ENCODE results near the gene PPAN. TPM values are rescaled to one million over a fixed set of nuclear protein-coding genes. Genes with fewer than 3 reads are reported as not detected.
A peak's percentile ranks its signal among the peaks of the same experiment; 100 is the strongest.

The PPAN gene
- total and polyA plus RNA-seq, 10 donors, result 26.8 to 90.2 (median 47.2) TPM

DNA sequence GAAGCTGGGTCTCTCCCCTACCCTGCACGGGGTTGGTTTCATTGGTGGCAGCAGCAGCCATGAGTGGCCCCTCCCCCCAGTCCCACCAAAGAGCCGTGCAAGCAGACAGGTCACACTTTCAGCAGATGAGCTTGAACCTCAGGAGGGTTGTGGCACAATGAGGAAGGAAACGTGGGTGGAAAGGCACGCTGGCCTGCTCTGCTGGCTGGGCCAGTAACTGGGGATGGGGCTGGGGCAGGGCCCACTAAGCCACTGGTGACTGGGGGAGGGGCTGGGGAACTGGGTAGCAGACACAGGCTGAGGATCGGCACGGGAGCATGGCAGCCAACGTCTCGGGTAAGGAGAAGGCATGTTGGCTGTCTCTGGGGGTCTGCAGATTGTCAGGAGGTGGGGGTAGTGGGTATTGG is 5.2 kb downstream of the PPAN start, which contains the start of gene P2RY11:
Gene P2RY11, plus strand, starts transcription at position 289 of the 407 bp plus-strand sequence. Its CDS starts 29 bp downstream, at position 318.
- peak within 1 kb of the TSS; percentile 35 to 87 (median 63) for H3K27ac ChIP-seq
- peak; percentile 86 for DNase-seq
- intact Hi-C loops (cut with DNase I; ENCODE audit: low total_unique reads), result loop anchor here (10.0 kb wide), 1 partner anchor 143 kb away; the partner anchor contains the start of gene MRPL4
- peaks cover 29 to 100% (median 67%) of the 10 kb centered on the region in 6 donors for H3K4me1 ChIP-seq
- no peaks in the 10 kb centered on the region for H3K9me3 ChIP-seq
- TF ChIP-seq POLR2AphosphoS5 (IDR thresholded peaks at IDR 0.05), result peak; percentile 69 to 85 (median 75)
- no peak for TF ChIP-seq POLR2A (IDR thresholded peaks at IDR 0.05)
- H3K4me3 ChIP-seq, result peak within 1 kb of the TSS in 6 of 8 donors; percentile 16 to 60 (median 22)
- no peaks in the 10 kb centered on the region for H3K27me3 ChIP-seq (replicated peaks in 1 of 7)
- WGBS, 5 donors, result 18 to 36% (median 26%) methylated on average over 7 to 8 of the region's 8 CpGs
- H3K36me3 ChIP-seq, result peaks cover 9 to 76% (median 72%) of the 10 kb centered on the region in 6 donors

DNA sequence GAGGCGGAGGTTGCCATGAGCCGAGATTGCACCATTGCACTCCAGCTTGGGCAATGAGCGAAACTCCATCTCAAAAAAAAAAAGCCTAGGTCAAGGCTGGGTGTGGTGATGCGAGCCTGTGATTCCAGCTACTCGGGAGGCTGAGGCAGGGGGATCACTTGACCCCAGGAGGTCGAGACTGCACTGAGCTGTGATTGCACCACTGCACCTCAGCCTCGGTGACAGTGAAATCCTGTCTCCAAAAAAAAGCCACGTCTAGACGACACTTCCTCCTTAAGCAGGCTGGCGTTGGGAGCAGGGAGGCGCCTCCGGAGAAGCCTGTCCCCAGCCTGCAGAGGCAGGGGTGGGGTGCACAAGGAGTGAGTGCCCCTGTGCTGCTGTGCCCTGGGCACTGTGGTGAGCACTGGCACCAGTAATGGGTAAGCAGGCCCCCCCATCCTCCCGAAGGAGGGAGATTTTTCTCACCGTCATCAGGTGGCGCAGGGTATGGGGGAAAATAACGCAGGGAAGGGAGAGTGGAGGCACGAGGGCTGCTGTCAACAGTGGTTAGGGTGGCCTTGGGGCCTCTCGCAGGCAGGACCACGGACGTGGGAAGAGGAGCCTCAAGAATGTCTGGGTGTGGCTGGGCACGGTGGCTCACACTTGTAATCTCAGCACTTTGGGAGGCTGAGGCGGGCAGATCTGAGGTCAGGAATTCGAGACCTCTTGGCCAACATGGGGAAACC is 6.0 kb downstream of the PPAN start:
- 25 to 51% (median 32%) methylated on average over 21 to 23 of the region's 23 CpGs for WGBS, 5 donors
- Histone ChIP-seq H3K27me3 (replicated peaks in 1 of 7) (no peaks in the 10 kb centered on the region), H3K36me3 (peaks cover 9 to 83% (median 79%) of the 10 kb centered on the region in 6 donors), H3K4me1 (peaks cover 26 to 100% (median 61%) of the 10 kb centered on the region in 6 donors), H3K27ac (peak overlapping the region; percentile 35 to 87 (median 63)), H3K4me3 (peak overlapping the region in 6 of 8 donors; percentile 16 to 60 (median 22)), H3K9me3 (no peaks in the 10 kb centered on the region)
- no peak for DNase-seq
- TF ChIP-seq POLR2A (IDR thresholded peaks at IDR 0.05), result no peak
- TF ChIP-seq, protein P1, sequence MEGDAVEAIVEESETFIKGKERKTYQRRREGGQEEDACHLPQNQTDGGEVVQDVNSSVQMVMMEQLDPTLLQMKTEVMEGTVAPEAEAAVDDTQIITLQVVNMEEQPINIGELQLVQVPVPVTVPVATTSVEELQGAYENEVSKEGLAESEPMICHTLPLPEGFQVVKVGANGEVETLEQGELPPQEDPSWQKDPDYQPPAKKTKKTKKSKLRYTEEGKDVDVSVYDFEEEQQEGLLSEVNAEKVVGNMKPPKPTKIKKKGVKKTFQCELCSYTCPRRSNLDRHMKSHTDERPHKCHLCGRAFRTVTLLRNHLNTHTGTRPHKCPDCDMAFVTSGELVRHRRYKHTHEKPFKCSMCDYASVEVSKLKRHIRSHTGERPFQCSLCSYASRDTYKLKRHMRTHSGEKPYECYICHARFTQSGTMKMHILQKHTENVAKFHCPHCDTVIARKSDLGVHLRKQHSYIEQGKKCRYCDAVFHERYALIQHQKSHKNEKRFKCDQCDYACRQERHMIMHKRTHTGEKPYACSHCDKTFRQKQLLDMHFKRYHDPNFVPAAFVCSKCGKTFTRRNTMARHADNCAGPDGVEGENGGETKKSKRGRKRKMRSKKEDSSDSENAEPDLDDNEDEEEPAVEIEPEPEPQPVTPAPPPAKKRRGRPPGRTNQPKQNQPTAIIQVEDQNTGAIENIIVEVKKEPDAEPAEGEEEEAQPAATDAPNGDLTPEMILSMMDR (IDR thresholded peaks at IDR 0.05 in 8 of 11, conservative IDR thresholded peaks at IDR 0.05 in 3 of 11), result peak in 1 of 11 experiments; percentile 1
- peak; percentile 49 to 73 (median 56) for TF ChIP-seq POLR2AphosphoS5 (IDR thresholded peaks at IDR 0.05)
- intact Hi-C loops (cut with DNase I; ENCODE audit: low total_unique reads), result loop anchor here (10.0 kb wide), 1 partner anchor 143 kb away; the partner anchor contains the start of gene MRPL4

DNA sequence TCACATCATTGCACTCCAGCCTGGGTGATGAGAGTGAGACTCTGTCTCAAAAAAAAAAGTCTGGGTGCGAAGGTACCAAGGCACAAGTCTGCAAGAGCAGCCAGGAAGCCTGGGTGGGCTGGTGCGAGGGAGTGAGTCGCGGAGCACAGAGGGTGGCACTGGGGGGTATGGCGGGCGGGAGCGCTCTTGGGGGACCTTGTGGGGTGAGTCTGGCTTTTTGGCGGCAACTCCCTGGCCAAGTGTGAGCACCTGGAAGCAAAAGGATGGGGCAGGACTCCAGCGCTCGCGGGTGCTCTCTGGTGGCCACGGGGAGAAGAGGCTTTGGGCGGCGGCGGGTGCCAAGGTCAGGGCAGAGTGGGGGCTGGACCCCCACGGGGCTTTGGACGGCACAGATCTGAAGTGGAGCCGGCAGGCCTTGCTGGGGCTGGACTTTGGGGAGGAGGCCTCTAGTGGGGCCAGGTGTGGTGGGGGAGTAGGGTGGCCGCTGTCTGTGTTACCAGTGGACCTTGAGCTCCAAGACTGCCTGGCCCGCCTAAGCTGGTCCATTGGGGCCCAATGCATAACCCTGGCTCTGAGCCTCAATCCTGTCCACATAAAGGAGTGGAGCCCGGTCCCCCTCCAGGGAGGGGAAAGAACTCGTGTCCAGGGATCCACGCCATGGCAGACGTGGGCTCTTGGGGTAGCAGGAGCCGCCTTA is 6.9 kb downstream of the PPAN start:
- whole genome bisulfite sequencing, 5 donors, result 25 to 35% (median 28%) methylated on average over 22 to 25 of the region's 25 CpGs
- no peaks in the 10 kb centered on the region for H3K9me3 ChIP-seq
- peaks cover 9 to 83% (median 79%) of the 10 kb centered on the region in 6 donors for H3K36me3 ChIP-seq
- TF ChIP-seq, protein P1 (IDR thresholded peaks at IDR 0.05 in 8 of 11, conservative IDR thresholded peaks at IDR 0.05 in 3 of 11), result peak; percentile 36 to 74 (median 66)
- TF ChIP-seq POLR2AphosphoS5 (IDR thresholded peaks at IDR 0.05), result peak; percentile 31 to 46 (median 39)
- TF ChIP-seq POLR2A (IDR thresholded peaks at IDR 0.05), result no peak
- H3K4me1 ChIP-seq, result peaks cover 22 to 100% (median 59%) of the 10 kb centered on the region in 6 donors
- peak; percentile 89 for DNase-seq
- intact Hi-C loops (cut with DNase I; ENCODE audit: low total_unique reads), result loop anchor here (10.0 kb wide), 1 partner anchor 142 kb away; the partner anchor contains the start of gene MRPL4
- H3K27ac ChIP-seq, result peak overlapping the region; percentile 35 to 87 (median 63)
- peak overlapping the region in 5 of 8 donors; percentile 19 to 60 (median 25) for H3K4me3 ChIP-seq
- no peaks in the 10 kb centered on the region for H3K27me3 ChIP-seq (replicated peaks in 1 of 7)

DNA sequence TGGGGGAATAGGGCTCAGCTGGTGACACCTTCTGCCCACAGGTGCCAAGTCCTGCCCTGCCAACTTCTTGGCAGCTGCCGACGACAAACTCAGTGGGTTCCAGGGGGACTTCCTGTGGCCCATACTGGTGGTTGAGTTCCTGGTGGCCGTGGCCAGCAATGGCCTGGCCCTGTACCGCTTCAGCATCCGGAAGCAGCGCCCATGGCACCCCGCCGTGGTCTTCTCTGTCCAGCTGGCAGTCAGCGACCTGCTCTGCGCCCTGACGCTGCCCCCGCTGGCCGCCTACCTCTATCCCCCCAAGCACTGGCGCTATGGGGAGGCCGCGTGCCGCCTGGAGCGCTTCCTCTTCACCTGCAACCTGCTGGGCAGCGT is 7.4 kb downstream of the PPAN start:
- H3K4me1 ChIP-seq, result peaks cover 23 to 100% (median 60%) of the 10 kb centered on the region in 6 donors
- no peaks in the 10 kb centered on the region for H3K27me3 ChIP-seq (replicated peaks in 1 of 7)
- H3K4me3 ChIP-seq, result peak overlapping the region in 2 of 8 donors; percentile 7 to 60
- peak in 1 of 3 donors; percentile 2 for TF ChIP-seq POLR2AphosphoS5 (IDR thresholded peaks at IDR 0.05)
- TF ChIP-seq, protein P1 (IDR thresholded peaks at IDR 0.05 in 8 of 11, conservative IDR thresholded peaks at IDR 0.05 in 3 of 11), result no peak
- H3K27ac ChIP-seq, result peak overlapping the region in 7 of 8 donors; percentile 2 to 87 (median 64)
- intact Hi-C loops (cut with DNase I; ENCODE audit: low total_unique reads), result loop anchor here (10.0 kb wide), 1 partner anchor 141 kb away; the partner anchor contains the start of gene MRPL4
- no peaks in the 10 kb centered on the region for H3K9me3 ChIP-seq
- 67 to 78% (median 69%) methylated on average over 18 to 19 of the region's 19 CpGs for WGBS, 5 donors
- H3K36me3 ChIP-seq, result peaks cover 9 to 81% (median 78%) of the 10 kb centered on the region in 6 donors
- peak; percentile 80 for DNase-seq
